ENCODE data around the gene VCL.
A peak's percentile ranks its signal among the peaks of the same experiment; 100 is the strongest.
"Not testable (repeated sequence)": the region's sequence is repeated elsewhere in the genome, so short reads cannot be mapped to it uniquely, and the experiment has no call there.

The VCL gene

DNA sequence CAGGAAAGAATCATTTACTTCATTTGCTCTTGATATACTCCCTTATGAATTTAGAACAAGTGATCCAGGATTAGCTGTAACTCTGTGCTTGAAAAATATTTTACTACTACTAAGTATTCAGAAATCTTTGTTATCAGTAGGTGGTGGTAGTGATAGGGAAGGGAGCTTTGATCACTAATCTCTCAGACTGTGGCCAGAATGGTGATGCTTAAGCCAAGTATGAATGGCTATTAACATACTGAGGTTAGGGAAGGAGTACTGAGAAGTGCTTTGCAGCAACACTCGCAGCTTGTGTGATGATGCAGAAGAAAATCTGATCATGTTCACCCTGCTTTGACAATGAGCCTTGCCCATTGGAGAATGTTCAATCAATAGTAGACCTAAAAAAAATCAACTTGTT, 123.5 kb downstream of the VCL start:
- DNase-seq (ENCODE audit: low read depth) = peak; percentile 14
- TF ChIP-seq, protein P1, sequence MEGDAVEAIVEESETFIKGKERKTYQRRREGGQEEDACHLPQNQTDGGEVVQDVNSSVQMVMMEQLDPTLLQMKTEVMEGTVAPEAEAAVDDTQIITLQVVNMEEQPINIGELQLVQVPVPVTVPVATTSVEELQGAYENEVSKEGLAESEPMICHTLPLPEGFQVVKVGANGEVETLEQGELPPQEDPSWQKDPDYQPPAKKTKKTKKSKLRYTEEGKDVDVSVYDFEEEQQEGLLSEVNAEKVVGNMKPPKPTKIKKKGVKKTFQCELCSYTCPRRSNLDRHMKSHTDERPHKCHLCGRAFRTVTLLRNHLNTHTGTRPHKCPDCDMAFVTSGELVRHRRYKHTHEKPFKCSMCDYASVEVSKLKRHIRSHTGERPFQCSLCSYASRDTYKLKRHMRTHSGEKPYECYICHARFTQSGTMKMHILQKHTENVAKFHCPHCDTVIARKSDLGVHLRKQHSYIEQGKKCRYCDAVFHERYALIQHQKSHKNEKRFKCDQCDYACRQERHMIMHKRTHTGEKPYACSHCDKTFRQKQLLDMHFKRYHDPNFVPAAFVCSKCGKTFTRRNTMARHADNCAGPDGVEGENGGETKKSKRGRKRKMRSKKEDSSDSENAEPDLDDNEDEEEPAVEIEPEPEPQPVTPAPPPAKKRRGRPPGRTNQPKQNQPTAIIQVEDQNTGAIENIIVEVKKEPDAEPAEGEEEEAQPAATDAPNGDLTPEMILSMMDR (conservative IDR thresholded peaks at IDR 0.05; ENCODE audit: low read depth, low read length) = no peak
- no peak overlapping the region for H3K4me3 ChIP-seq (ENCODE audit: low read length)

DNA sequence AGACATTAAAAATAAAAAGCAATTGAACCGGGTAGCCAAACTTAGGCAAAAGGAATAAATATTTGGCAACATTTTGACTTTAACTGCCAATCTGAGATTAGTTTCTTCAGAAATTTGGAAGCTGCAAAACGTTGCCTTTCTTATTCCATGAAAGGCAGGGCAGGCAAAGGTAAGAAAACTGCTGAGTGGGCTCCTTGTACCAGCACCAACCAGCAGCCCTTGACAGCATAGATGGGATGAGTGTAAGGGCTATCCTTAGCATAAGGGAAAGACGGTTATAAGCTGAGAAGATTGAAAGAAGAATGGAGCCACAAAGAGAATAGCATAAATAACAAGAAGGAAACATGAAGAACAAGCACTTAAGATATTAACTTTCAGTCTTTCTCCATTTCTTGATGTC, 124.1 kb downstream of the VCL start:
- DNase-seq (ENCODE audit: low read depth) = no peak
- TF ChIP-seq, protein P1 (conservative IDR thresholded peaks at IDR 0.05; ENCODE audit: low read depth, low read length) = no peak
- no peak overlapping the region for H3K4me3 ChIP-seq (ENCODE audit: low read length)

DNA sequence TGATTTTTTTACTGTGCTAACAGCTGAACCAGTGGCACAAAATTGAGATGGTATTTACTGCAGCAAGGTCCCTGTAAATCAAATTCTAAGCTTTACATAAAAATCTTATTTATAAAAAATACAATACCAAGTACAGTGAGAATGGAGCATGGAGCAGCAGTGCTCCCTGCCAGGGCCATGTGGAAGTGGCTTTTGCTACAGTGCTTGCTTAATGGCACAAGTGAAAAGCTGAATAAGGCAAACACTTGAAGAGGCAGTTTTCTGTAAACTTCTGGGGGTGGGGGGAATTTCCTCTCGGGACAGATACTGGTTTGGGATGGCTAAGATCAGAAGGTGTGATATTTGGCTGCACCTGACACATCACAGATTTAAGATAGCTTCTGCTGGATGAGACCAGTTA, 125.2 kb downstream of the VCL start:
- H3K4me3 ChIP-seq (ENCODE audit: low read length) = no peak overlapping the region
- TF ChIP-seq, protein P1 (conservative IDR thresholded peaks at IDR 0.05; ENCODE audit: low read depth, low read length) = no peak
- DNase-seq (ENCODE audit: low read depth) = no peak

DNA sequence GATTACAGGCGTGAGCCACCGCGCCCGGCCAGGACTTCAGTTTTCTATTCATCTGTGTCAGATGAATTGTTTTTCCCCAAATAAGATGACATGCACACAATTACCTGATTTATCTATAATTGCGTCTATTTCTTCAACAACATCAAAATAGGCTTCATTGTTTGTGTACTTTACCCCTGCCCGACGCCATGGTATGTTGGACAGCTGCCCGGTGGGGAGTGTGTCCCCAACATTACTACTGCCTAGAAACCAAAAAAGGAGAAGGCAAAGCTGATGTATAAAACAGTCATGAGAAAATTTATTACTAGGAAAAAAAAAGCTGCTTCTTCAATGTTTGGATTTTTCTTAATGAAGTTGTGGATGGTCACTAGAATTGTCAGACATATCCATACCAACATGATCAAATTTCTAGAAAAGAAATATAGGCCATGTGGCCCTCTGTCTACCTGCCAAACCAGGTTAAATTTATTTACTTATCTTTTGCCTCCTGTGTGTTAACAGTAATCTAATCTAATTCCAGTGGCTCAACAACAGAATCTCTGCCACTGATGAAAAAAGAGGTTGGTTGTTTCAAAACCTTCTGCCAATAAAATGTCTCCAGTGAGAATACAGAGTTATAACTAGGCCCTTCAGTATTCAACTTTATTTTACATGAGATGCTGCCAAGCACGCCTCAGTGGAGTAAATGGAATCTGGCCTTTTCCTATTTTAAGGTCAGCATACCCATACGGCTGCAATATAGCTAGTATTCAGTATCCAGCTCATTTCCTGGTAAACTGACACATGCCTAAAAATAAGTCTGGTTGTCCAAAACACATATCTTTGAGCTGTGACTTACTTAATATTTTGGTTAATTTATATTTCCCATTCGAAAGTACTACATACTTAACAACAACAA, 136.3 kb downstream of the VCL start:
- TF ChIP-seq, protein P1 (conservative IDR thresholded peaks at IDR 0.05; ENCODE audit: low read depth, low read length) = no peak
- DNase-seq (ENCODE audit: low read depth) = no peak
- no peak overlapping the region for H3K4me3 ChIP-seq (ENCODE audit: low read length)

DNA sequence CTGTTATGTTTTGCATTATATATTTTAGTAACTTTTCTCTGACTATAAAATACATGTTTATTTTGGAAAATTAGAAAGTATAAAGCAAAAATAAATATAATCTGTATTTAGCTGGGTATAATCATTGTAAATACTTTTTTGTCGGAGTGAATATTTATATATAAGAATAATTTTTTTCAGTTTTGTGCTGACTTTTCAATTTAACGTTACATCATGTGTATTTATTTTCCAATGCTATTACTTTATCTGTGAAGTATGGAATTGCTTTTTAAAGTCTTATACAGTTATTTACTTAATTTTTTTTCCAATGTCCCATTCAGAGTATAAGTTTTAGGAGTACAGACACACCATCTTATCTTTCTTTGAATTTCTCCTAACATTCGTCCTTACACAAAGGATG, 137.5 kb downstream of the VCL start:
- TF ChIP-seq, protein P1 (conservative IDR thresholded peaks at IDR 0.05; ENCODE audit: low read depth, low read length) = no peak
- H3K4me3 ChIP-seq (ENCODE audit: low read length) = no peak overlapping the region
- no peak for DNase-seq (ENCODE audit: low read depth)

DNA sequence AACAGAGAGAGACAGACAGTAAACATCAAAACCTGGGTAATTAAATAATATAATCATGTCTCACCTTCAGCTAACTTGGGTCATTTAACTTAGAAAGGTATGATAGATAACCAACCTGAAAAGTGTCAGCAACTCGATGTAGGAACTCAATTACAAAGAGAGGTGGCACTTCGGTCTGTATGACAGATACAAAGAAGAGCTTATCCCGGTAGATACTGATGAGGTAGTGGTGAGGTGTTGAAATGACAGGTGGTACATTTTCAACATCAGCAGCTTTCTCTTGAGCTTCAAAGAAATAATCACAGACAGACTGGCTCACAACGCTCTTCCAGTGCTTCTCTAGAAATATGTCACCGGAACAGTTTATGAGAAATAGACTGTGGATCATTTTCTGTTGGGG, 140.1 kb downstream of the VCL start:
- TF ChIP-seq, protein P1 (conservative IDR thresholded peaks at IDR 0.05; ENCODE audit: low read depth, low read length) = no peak
- H3K4me3 ChIP-seq (ENCODE audit: low read length) = no peak overlapping the region
- no peak for DNase-seq (ENCODE audit: low read depth)

DNA sequence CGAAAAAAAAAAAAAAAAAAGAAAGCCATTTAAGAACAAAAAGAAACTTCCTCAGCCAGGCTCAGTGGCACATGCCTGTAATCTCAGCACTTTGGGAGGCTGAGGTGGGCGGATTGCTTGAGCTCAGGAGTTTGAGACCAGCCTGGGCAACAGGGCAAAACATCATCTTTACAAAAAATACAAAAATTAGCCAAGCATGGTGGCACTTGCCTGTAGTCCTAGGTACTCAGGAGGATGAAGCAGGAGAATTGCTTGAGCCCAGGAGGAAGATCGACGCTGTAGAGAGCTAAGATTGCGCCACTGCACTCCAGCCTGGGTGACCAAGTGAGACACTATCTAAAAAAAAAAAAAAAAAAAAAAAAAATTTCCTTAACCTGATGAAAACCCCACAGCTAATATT, 140.7 kb downstream of the VCL start:
- H3K4me3 ChIP-seq (ENCODE audit: low read length); DNase-seq (ENCODE audit: low read depth): not testable (repeated sequence)

All from retinal pigment epithelial cell (primary cell).